GM12878 (cell line): ENCODE results near the gene TCEANC2. TPM values are rescaled to one million over a fixed set of nuclear protein-coding genes. Genes with fewer than 3 reads are reported as not detected.

ENCODE experiments used
- ATAC-seq: fragments of 200-7000 bp; cut with Tn5 transposase; 3 replicates; pipeline ENCODE4 v1.9.1; 2020; ENCODE audit warnings: mild to moderate bottlenecking, moderate library complexity
- BruUV-seq: library from RNA; stranded (reverse); fragments of 400-500 nt; replicated peaks from 2 replicates; lab custom pipeline; 2021; lab: Mats Ljungman, UMichigan
- CTCF ChIA-PET: fragments of 300-600 bp; sonication (Branson Sonifier 250); formaldehyde crosslinking; extraction: SDS; loops from one replicate; lab custom pipeline; 2021; ENCODE audit warnings: inconsistent platforms; lab: Yijun Ruan, JAX
- POLR2A ChIA-PET: fragments of 350-600 bp; formaldehyde crosslinking; extraction: SDS; loops from one replicate; lab custom pipeline; 2021; ENCODE audit warnings: inconsistent platforms; lab: Charles Lee
- RAD21 ChIA-PET: fragments of 300-600 bp; sonication (Branson Sonifier 250); formaldehyde crosslinking; loops from one replicate; lab custom pipeline; 2023; ENCODE audit warnings: antibody characterized with exemption; ENCODE audit not compliant: unreplicated experiment; lab: Charles Lee
- SMC1A ChIA-PET: fragments of 300-600 bp; sonication (Branson Sonifier 250); formaldehyde crosslinking; loops from one replicate; lab custom pipeline; 2023; ENCODE audit not compliant: unreplicated experiment, uncharacterized antibody; lab: Charles Lee
- DNase-seq: peaks from one replicate; pipeline ENCODE4 v3.0.0-alpha.2; 2011; ENCODE audit warnings: low read depth, low spot score
- FAIRE-seq: peaks from 3 replicates; lab custom pipeline; 2011; peaks lifted over from hg19 to GRCh38; lab: Jason Lieb, UNC
- H2AFZ ChIP-seq: 2 replicates; pipeline ENCODE4 v1.6.0; 2011; ENCODE audit warnings: low read depth, low read length, control low read depth; ENCODE audit not compliant: control insufficient read depth
- H3K27ac ChIP-seq: 2 replicates; pipeline ENCODE4 v1.5.1; 2011; ENCODE audit warnings: control low read depth; ENCODE audit not compliant: control insufficient read depth, insufficient read depth
- H3K27me3 ChIP-seq, 2 experiments: replicated peaks in 1 of 2; 2 replicates each; pipeline versions ENCODE4 v1.6.0 to v1.6.1; 2011; ENCODE audit warnings: low read length in 1 of 2; ENCODE audit not compliant: control insufficient read depth in 2 of 2, insufficient read depth in 2 of 2
- H3K36me3 ChIP-seq, 2 experiments: 2 replicates each; pipeline ENCODE4 v1.5.1; 2011; ENCODE audit warnings: low read length in 1 of 2; ENCODE audit not compliant: control insufficient read depth in 2 of 2, insufficient read depth in 2 of 2
- H3K4me1 ChIP-seq: 2 replicates; pipeline ENCODE4 v1.6.1; 2011; ENCODE audit warnings: mild to moderate bottlenecking, low read length, moderate library complexity, mixed read lengths; ENCODE audit not compliant: control insufficient read depth, insufficient read depth
- H3K4me2 ChIP-seq: 2 replicates; pipeline ENCODE4 v1.6.0; 2011; ENCODE audit warnings: control low read depth; ENCODE audit not compliant: control insufficient read depth, insufficient read depth
- H3K4me3 ChIP-seq: fragments of 200-600 bp; sonication (generic); 2 replicates; pipeline ENCODE4 v1.5.1; 2016
- H3K79me2 ChIP-seq: 2 replicates; pipeline ENCODE4 v1.6.0; 2011; ENCODE audit warnings: low read length; ENCODE audit not compliant: control insufficient read depth, insufficient read depth
- H3K9ac ChIP-seq: 2 replicates; pipeline ENCODE4 v1.8.0; 2011; ENCODE audit warnings: low read length, control low read depth, mixed read lengths; ENCODE audit not compliant: control insufficient read depth, insufficient read depth
- H3K9me3 ChIP-seq: replicated peaks from 3 replicates; pipeline ENCODE4 v1.5.1; 2011; ENCODE audit warnings: mild to moderate bottlenecking, low read length; ENCODE audit not compliant: control insufficient read depth, insufficient read depth
- H4K20me1 ChIP-seq: 2 replicates; pipeline ENCODE4 v1.6.0; 2011; ENCODE audit not compliant: control insufficient read depth, insufficient read depth
- ATF3 ChIP-seq: IDR thresholded peaks from 2 replicates; pipeline ENCODE4 v1.6.1; 2011; ENCODE audit warnings: low read depth, mild to moderate bottlenecking, low read length, moderate library complexity, borderline replicate concordance; ENCODE audit errors: extremely low read depth
- BCL3 ChIP-seq: IDR thresholded peaks from 2 replicates; pipeline ENCODE4 v1.6.1; 2011; ENCODE audit warnings: borderline replicate concordance, low read depth, mild to moderate bottlenecking, moderate library complexity, low read length; ENCODE audit not compliant: insufficient read depth, poor library complexity, severe bottlenecking
- CREB1 ChIP-seq: IDR thresholded peaks from 2 replicates; pipeline ENCODE4 v1.6.1; 2012; ENCODE audit warnings: low read depth, mild to moderate bottlenecking, inconsistent platforms
- NFXL1 ChIP-seq: fragments of 450-650 bp; IDR thresholded peaks from 2 replicates; pipeline ENCODE4 v1.6.1; 2017; ENCODE audit warnings: antibody characterized with exemption, mild to moderate bottlenecking, borderline replicate concordance
- SIX5 ChIP-seq: IDR thresholded peaks from 2 replicates; pipeline ENCODE4 v1.6.1; 2011; ENCODE audit warnings: mild to moderate bottlenecking, low read depth, low read length, moderate library complexity; ENCODE audit not compliant: severe bottlenecking
- SKIL ChIP-seq: fragments of 450-650 bp; IDR thresholded peaks from 2 replicates; pipeline ENCODE4 v1.6.1; 2017; ENCODE audit warnings: mild to moderate bottlenecking, low read depth, inconsistent platforms; ENCODE audit not compliant: poor library complexity, severe bottlenecking
- ZNF592 ChIP-seq: fragments of 450-650 bp; IDR thresholded peaks from 2 replicates; pipeline ENCODE4 v1.6.1; 2017; ENCODE audit warnings: mild to moderate bottlenecking, moderate library complexity
- ZNF687 ChIP-seq: fragments of 450-650 bp; IDR thresholded peaks from 2 replicates; pipeline ENCODE4 v1.6.1; 2017; ENCODE audit warnings: mild to moderate bottlenecking, moderate library complexity
- WGBS: methylation state at CpG from one replicate; pipeline ENCODE4 v1.1.6; 2016; ENCODE audit warnings: low lambda C conversion rate; ENCODE audit not compliant: insufficient replicate concordance, insufficient coverage; ENCODE audit errors: missing lambda C conversion rate; 5-methylcytosine and 5-hydroxymethylcytosine counted together
- in situ Hi-C: fragments of 300-500 bp; cut with MboI; formaldehyde crosslinking; loops from 9 replicates; pipeline ENCODE4 v1.14.3; 2018; ENCODE audit warnings: mixed read lengths
- intact Hi-C: fragments of 100-400 bp; cut with micrococcal nuclease; formaldehyde crosslinking; loops from one replicate; pipeline ENCODE4 v1.14.2; 2022; ENCODE audit not compliant: unreplicated experiment
- polyA plus RNA-seq, 11 experiments: library from polyadenylated mRNA; depleted of rRNA in 4 of 11; unstranded in 6 of 11; stranded (reverse) in 5 of 11; fragments of >200 nt; fragmentation: Nextera tagmentation in 4 of 11; fragmentation: Illumina TruSeq in 1 of 11; extraction: Ambion mirVana in 4 of 11; extraction: Trizol in 1 of 11; gene quantifications; 1 replicate in 1 of 11; 2 replicates in 10 of 11; pipeline versions ENCODE4 v1.2.1 to v1.2.3, GENCODE V29; 2011 to 2016; ENCODE audit warnings: inconsistent platforms in 2 of 11, missing spikeins in 2 of 11, low read depth in 1 of 11
- total RNA-seq, 4 experiments: library from RNA; depleted of rRNA in 3 of 4; stranded (reverse); fragments of >200 nt in 3 of 4; fragmentation: Illumina TruSeq in 1 of 4; extraction: Trizol in 1 of 4; gene quantifications; 2 replicates each; pipeline versions ENCODE4 v1.2.1 to v1.2.3, GENCODE V29; 2013 to 2021

TCEANC2 gene
- total and polyA plus RNA-seq, 10 of the 15 experiments (the other 5 are each of a cell fraction or from before 2014, with no cell fraction given), result 4.4 to 13.2 (median 6.4) TPM

- no peak for FAIRE-seq
- SMC1A ChIA-PET, result no interaction called here
- POLR2A ChIA-PET, result interaction anchor here (0.8 kb wide), 1 partner anchor 69 kb away, joined by 3 read pairs; the partner anchor contains the start of genes TCEANC2 and TMEM59
- TF ChIP-seq BCL3, result no peak
- no peak for TF ChIP-seq CREB1
- no peak for TF ChIP-seq ZNF687
- no peak for TF ChIP-seq NFXL1
- TF ChIP-seq ZNF592, result no peak
- TF ChIP-seq SKIL, result no peak
- no peak for TF ChIP-seq ATF3
- TF ChIP-seq SIX5, result no peak
These were observed 68.8 kb downstream of the TCEANC2 start for GRCh38 chr1:54122135-54122751.

More at GRCh38 chr1:54122135-54122751, 68.8 kb downstream of the TCEANC2 start:
- no peak overlapping the region for H3K9ac ChIP-seq
- H3K4me3 ChIP-seq, result no peak overlapping the region
- RAD21 ChIA-PET, result interaction anchor here (0.7 to 1.4 kb wide), 3 partner anchors 367 to 691 kb away, joined by 3 to 9 read pairs (median 3); no protein-coding TSS in a partner anchor
- no peak for DNase-seq
- no peaks in the 10 kb centered on the region for H3K4me1 ChIP-seq
- H4K20me1 ChIP-seq, result no peaks in the 10 kb centered on the region
- H2AFZ ChIP-seq, result no peak overlapping the region
- H3K4me2 ChIP-seq, result no peak overlapping the region
- no peak; the same call in 2 of the 3 replicates for ATAC-seq
- WGBS, result 62% methylated on average over 14 of the region's 14 CpGs
- no peaks in the 10 kb centered on the region; a peak in 1 of 4 replicates for H3K27me3 ChIP-seq
- in situ Hi-C loops, result no loop called here
- no peaks in the 10 kb centered on the region for H3K79me2 ChIP-seq
- no peaks in the 10 kb centered on the region for H3K9me3 ChIP-seq
- no peak overlapping the region for H3K27ac ChIP-seq
- intact Hi-C loops, result no loop called here
- no peaks in the 10 kb centered on the region for H3K36me3 ChIP-seq
- BruUV-seq, result no TSS peak
- CTCF ChIA-PET, result interaction anchor here (1.3 to 2.3 kb wide), 2 partner anchors 9 to 367 kb away, joined by 3 to 13 read pairs; no protein-coding TSS in a partner anchor
